DOHH2 (cell line): ENCODE data around the gene BDP1.

Experiments
- EZH2phosphoT487 ChIP-seq: fragments of 200-600 bp; sonication (generic); IDR thresholded peaks from 2 replicates; pipeline ENCODE4 v1.6.1; 2017; ENCODE audit warnings: borderline replicate concordance, mild to moderate bottlenecking, antibody characterized with exemption, low read length, moderate library complexity, mixed read lengths
- TF ChIP-seq, protein P1 (sequence below): fragments of 200-600 bp; sonication (generic); IDR thresholded peaks from one replicate; pipeline ENCODE4 v1.5.1; 2014; ENCODE audit warnings: antibody characterized with exemption, mild to moderate bottlenecking, low read depth, low read length; ENCODE audit not compliant: poor library complexity, severe bottlenecking

DNA sequence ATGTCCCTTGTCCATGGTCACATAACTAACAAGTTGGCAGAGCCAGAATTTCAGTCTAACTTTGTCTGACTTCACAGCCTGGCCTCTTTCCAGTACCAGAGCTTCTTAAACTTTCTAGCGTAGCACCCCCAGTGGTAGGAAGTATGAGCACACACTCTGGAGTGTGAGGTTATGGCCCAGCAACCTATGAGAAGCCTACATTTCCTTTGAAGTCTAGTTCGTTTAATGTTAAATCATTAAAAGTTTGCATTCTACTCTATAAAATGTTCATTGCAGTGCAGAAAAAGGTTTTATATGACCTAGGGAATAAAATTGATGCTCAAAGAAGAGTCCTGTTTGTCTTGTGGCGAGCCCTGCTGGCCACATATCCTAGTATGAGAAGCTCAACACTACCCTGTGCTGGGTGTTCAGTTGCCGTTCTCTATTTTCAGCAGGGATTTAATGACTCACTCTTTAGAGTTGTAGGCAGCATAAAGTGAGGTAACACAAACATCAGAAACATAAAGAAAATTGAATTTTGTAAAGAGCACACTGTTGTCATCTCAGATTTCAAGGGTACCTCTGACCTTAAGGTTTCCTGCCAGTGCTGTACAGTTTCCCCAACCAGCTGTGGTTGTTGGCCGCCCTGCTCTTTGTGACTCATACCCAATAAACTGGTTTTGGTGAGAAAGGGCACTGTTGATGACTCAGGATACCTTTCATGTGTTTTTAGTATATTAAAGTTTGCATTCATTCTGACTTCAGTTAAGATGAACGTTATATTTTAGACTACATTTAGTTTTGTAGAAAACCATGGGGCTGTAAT is 146.0 kb downstream of the BDP1 start:
- TF ChIP-seq, protein P1, sequence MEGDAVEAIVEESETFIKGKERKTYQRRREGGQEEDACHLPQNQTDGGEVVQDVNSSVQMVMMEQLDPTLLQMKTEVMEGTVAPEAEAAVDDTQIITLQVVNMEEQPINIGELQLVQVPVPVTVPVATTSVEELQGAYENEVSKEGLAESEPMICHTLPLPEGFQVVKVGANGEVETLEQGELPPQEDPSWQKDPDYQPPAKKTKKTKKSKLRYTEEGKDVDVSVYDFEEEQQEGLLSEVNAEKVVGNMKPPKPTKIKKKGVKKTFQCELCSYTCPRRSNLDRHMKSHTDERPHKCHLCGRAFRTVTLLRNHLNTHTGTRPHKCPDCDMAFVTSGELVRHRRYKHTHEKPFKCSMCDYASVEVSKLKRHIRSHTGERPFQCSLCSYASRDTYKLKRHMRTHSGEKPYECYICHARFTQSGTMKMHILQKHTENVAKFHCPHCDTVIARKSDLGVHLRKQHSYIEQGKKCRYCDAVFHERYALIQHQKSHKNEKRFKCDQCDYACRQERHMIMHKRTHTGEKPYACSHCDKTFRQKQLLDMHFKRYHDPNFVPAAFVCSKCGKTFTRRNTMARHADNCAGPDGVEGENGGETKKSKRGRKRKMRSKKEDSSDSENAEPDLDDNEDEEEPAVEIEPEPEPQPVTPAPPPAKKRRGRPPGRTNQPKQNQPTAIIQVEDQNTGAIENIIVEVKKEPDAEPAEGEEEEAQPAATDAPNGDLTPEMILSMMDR: peak; percentile 76
- TF ChIP-seq EZH2phosphoT487: no peak
